BJ (cell line): ENCODE data around the gene DHFR2. TPM values are rescaled to one million over a fixed set of nuclear protein-coding genes. Genes with fewer than 3 reads are reported as not detected.

Experiments used
- CTCF ChIA-PET: fragments of 350-600 bp; formaldehyde crosslinking; extraction: SDS; loops from one replicate; lab custom pipeline; 2021; ENCODE audit warnings: antibody characterized with exemption, inconsistent platforms; lab: Yijun Ruan, JAX
- POLR2A ChIA-PET: fragments of 300-600 bp; sonication (Branson Sonifier 250); formaldehyde crosslinking; extraction: SDS; loops from one replicate; lab custom pipeline; 2021; ENCODE audit warnings: antibody characterized with exemption; lab: Charles Lee
- DNase-seq: peaks from one replicate; pipeline ENCODE4 v3.0.0-alpha.2; 2011; ENCODE audit warnings: low read depth
- H3K27me3 ChIP-seq: 2 replicates; pipeline ENCODE4 v1.6.0; 2011; ENCODE audit warnings: low read length; ENCODE audit not compliant: control insufficient read depth, insufficient read depth
- H3K36me3 ChIP-seq: 2 replicates; pipeline ENCODE4 v1.5.1; 2011; ENCODE audit warnings: low read length; ENCODE audit not compliant: control insufficient read depth, insufficient read depth
- H3K4me3 ChIP-seq: 2 replicates; pipeline ENCODE4 v1.5.1; 2011; ENCODE audit warnings: low read depth, mild to moderate bottlenecking, control low read depth, low read length
- polyA plus RNA-seq: library from polyadenylated mRNA; depleted of rRNA; stranded (reverse); fragments of >200 nt; gene quantifications from 2 replicates; pipeline ENCODE4 v1.2.3, GENCODE V29; 2011
- TF ChIP-seq, protein P1 (sequence below): IDR thresholded peaks from 2 replicates; pipeline ENCODE4 v1.5.1; 2011; ENCODE audit warnings: low read depth, mild to moderate bottlenecking, control low read depth, inconsistent platforms, low read length, moderate library complexity; ENCODE audit not compliant: insufficient read depth

DHFR2 gene
- polyA plus RNA-seq, 1 experiment: 1.6 TPM

- TF ChIP-seq, protein P1, sequence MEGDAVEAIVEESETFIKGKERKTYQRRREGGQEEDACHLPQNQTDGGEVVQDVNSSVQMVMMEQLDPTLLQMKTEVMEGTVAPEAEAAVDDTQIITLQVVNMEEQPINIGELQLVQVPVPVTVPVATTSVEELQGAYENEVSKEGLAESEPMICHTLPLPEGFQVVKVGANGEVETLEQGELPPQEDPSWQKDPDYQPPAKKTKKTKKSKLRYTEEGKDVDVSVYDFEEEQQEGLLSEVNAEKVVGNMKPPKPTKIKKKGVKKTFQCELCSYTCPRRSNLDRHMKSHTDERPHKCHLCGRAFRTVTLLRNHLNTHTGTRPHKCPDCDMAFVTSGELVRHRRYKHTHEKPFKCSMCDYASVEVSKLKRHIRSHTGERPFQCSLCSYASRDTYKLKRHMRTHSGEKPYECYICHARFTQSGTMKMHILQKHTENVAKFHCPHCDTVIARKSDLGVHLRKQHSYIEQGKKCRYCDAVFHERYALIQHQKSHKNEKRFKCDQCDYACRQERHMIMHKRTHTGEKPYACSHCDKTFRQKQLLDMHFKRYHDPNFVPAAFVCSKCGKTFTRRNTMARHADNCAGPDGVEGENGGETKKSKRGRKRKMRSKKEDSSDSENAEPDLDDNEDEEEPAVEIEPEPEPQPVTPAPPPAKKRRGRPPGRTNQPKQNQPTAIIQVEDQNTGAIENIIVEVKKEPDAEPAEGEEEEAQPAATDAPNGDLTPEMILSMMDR: no peak
- no peak for DNase-seq
- H3K4me3 ChIP-seq: no peak overlapping the region
- no peaks in the 10 kb centered on the region for H3K27me3 ChIP-seq
- peaks cover 1% of the 10 kb centered on the region; the same call in 1 of the 2 replicates for H3K36me3 ChIP-seq
- ChIA-PET POLR2A (no interaction called here), CTCF (interaction anchor here (1.1 kb wide), 1 partner anchor 13 kb away, joined by 3 read pairs; no protein-coding TSS in a partner anchor)
These were observed 36.6 kb upstream of the DHFR2 start for GRCh38 chr3:94099311-94099710.

- POLR2A ChIA-PET: no interaction called here
- Histone ChIP-seq H3K4me3 (no peak overlapping the region), H3K36me3 (0 out of 2 replicates have a peak, but pooled peaks cover 1% of the 10 kb centered on the region), H3K27me3 (no peaks in the 10 kb centered on the region)
- CTCF ChIA-PET: interaction anchor here (1.1 kb wide), 1 partner anchor 12 kb away, joined by 3 read pairs; no protein-coding TSS in a partner anchor
- DNase-seq: no peak
- TF ChIP-seq, protein P1: no peak
These were observed 35.7 kb upstream of the DHFR2 start for GRCh38 chr3:94098452-94098851.

DNA sequence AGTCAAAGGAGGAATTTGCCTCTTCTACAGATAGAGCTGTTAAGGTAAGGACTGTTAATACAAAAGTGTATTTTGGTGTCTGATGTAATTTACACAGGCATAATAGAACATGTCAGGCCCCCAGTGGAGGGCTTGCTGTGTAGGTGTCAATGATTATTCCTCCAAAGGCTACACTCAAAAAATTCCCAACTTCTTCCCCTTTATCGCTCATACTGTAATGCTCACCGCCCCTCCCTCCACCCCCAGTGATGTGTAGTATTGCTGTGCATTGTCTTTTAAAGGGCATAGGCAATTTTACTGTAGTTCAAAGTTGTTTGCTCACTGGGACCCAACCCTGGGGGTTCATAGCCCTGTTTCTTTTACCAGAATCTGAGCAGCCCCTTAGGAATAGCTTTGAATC is 32.4 kb upstream of the DHFR2 start:
- no peak overlapping the region for H3K4me3 ChIP-seq
- no peak for DNase-seq
- H3K27me3 ChIP-seq: no peaks in the 10 kb centered on the region
- CTCF ChIA-PET: interaction anchor here (0.8 to 1.2 kb wide), 2 partner anchors 9 to 23 kb away, joined by 3 read pairs; no protein-coding TSS in a partner anchor
- POLR2A ChIA-PET: no interaction called here
- 0 out of 2 replicates have a peak, but pooled peaks cover 1% of the 10 kb centered on the region for H3K36me3 ChIP-seq
- TF ChIP-seq, protein P1: no peak

GRCh38 chr3:94093151-94093550 is 30.4 kb upstream of the DHFR2 start:
- no peak for DNase-seq
- TF ChIP-seq, protein P1: no peak
- ChIA-PET POLR2A (no interaction called here), CTCF (no interaction called here)
- Histone ChIP-seq H3K36me3 (peaks cover 1% of the 10 kb centered on the region; the same call in 1 of the 2 replicates), H3K4me3 (no peak overlapping the region), H3K27me3 (no peaks in the 10 kb centered on the region)

GRCh38 chr3:94092086-94092485 is 29.4 kb upstream of the DHFR2 start:
- no peaks in the 10 kb centered on the region for H3K27me3 ChIP-seq
- no peak overlapping the region for H3K4me3 ChIP-seq
- peaks cover 1% of the 10 kb centered on the region; the same call in 1 of the 2 replicates for H3K36me3 ChIP-seq
- TF ChIP-seq, protein P1: no peak
- ChIA-PET POLR2A (no interaction called here), CTCF (no interaction called here)
- no peak for DNase-seq
